Osteocyte (in vitro differentiated cells): Measurements from ENCODE around the gene PIGO. TPM values are rescaled to one million over a fixed set of nuclear protein-coding genes. Genes with fewer than 3 reads are reported as not detected.

Experiments used
- DNase-seq: peaks from one replicate; pipeline ENCODE4 v3.0.0; 2021; ENCODE audit warnings: mixed read lengths; ENCODE audit not compliant: unreplicated experiment; ENCODE audit errors: extremely low spot score
- H3K27ac Mint-ChIP-seq: one replicate; pipeline ENCODE4 v1.8.0; 2021; ENCODE audit warnings: mild to moderate bottlenecking, mixed read lengths; ENCODE audit not compliant: unreplicated experiment
- H3K27me3 Mint-ChIP-seq: one replicate; pipeline ENCODE4 v1.8.0; 2021; ENCODE audit warnings: mixed read lengths; ENCODE audit not compliant: unreplicated experiment
- H3K36me3 Mint-ChIP-seq: one replicate; pipeline ENCODE4 v1.8.0; 2021; ENCODE audit warnings: mixed read lengths; ENCODE audit not compliant: unreplicated experiment
- H3K4me1 Mint-ChIP-seq: one replicate; pipeline ENCODE4 v1.8.0; 2021; ENCODE audit warnings: mixed read lengths; ENCODE audit not compliant: unreplicated experiment
- H3K4me3 Mint-ChIP-seq: one replicate; pipeline ENCODE4 v1.8.0; 2021; ENCODE audit warnings: mild to moderate bottlenecking, moderate library complexity, mixed read lengths; ENCODE audit not compliant: unreplicated experiment
- H3K9me3 Mint-ChIP-seq: one replicate; pipeline ENCODE4 v1.8.0; 2021; ENCODE audit warnings: mixed read lengths; ENCODE audit not compliant: unreplicated experiment
- total RNA-seq: library from RNA; stranded (reverse); gene quantifications from 2 replicates; pipeline ENCODE4 v1.2.1, GENCODE V29; 2021
- TF ChIP-seq, protein P1 (sequence below): fragments of 200-600 bp; sonication (generic); IDR thresholded peaks from 2 replicates; pipeline ENCODE4 v1.5.0; 2021; ENCODE audit warnings: antibody characterized with exemption, mild to moderate bottlenecking, moderate library complexity

Gene PIGO
- total RNA-seq, 1 donor from 2014 or later = 33.9 TPM

- Mint-ChIP-seq H3K27me3 (no peaks in the 10 kb centered on the region), H3K4me1 (peaks cover 47% of the 10 kb centered on the region), H3K9me3 (no peaks in the 10 kb centered on the region), H3K4me3 (peak overlapping the region; percentile 84), H3K36me3 (peaks cover 14% of the 10 kb centered on the region), H3K27ac (peak overlapping the region; percentile 91)
- no peak for DNase-seq
- TF ChIP-seq, protein P1, sequence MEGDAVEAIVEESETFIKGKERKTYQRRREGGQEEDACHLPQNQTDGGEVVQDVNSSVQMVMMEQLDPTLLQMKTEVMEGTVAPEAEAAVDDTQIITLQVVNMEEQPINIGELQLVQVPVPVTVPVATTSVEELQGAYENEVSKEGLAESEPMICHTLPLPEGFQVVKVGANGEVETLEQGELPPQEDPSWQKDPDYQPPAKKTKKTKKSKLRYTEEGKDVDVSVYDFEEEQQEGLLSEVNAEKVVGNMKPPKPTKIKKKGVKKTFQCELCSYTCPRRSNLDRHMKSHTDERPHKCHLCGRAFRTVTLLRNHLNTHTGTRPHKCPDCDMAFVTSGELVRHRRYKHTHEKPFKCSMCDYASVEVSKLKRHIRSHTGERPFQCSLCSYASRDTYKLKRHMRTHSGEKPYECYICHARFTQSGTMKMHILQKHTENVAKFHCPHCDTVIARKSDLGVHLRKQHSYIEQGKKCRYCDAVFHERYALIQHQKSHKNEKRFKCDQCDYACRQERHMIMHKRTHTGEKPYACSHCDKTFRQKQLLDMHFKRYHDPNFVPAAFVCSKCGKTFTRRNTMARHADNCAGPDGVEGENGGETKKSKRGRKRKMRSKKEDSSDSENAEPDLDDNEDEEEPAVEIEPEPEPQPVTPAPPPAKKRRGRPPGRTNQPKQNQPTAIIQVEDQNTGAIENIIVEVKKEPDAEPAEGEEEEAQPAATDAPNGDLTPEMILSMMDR = no peak
Measured at GRCh38 chr9:35110327-35110761, 14.0 kb upstream of the PIGO start.

DNA sequence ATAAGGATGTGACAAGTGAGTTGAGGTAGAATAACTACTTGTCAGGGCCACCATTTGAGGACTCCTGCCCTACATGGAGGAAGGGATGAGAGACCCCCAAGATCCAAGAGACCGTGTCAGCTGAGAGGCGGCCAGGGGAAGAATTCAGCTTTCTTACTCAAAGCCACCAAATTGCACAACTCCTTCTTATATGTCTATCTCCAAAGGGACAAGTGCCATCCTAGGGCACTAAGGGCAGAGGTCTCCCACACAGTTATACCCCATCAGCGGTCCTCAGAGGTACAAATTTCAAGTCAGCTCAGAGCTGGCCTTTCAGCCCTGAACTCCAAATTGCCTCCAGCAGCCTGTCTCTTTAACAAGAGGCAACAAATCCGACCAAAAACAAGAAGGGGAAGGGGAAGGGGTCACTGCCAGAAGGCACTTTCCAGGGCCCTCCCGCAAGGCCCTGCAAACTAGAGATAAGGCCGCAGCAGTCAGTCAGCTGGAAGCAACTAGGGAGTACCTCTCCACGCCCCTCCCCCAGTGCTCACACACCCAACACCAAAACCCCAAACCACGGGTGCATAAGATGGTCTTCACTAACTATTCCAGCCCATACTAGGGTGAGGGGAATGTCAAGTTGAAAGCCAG lies 12.7 kb upstream of the PIGO start:
- no peak for DNase-seq
- Mint-ChIP-seq H3K36me3 (peaks cover 21% of the 10 kb centered on the region), H3K27ac (peak overlapping the region; percentile 91), H3K9me3 (no peaks in the 10 kb centered on the region), H3K4me1 (peaks cover 42% of the 10 kb centered on the region), H3K27me3 (no peaks in the 10 kb centered on the region), H3K4me3 (no peak overlapping the region)
- TF ChIP-seq, protein P1 = no peak

DNA sequence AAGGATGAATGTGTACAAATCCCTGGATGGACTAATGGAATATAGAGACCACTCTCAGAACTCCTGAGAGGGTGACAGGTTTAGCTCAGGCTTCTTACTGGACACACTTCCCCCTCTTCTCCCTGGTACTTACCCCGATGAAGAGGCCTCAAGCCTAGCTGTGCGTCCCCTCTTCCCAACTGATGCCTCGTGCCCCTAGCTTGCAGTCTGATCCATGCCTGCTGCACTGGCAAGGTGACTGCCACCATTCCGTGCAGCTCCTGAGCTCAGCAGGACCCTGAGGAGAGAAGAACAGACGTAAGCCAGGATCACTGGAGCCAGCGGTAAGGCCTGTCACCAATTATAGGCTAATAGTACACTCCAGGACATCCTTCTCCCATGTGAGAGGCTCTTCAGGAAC lies 12.1 kb upstream of the PIGO start:
- Mint-ChIP-seq H3K36me3 (peaks cover 22% of the 10 kb centered on the region), H3K9me3 (no peaks in the 10 kb centered on the region), H3K4me3 (no peak overlapping the region), H3K27ac (no peak overlapping the region), H3K27me3 (no peaks in the 10 kb centered on the region), H3K4me1 (peaks cover 42% of the 10 kb centered on the region)
- DNase-seq = no peak
- TF ChIP-seq, protein P1 = no peak

GRCh38 chr9:35107297-35108290 lies 11.2 kb upstream of the PIGO start:
- TF ChIP-seq, protein P1 = no peak
- DNase-seq = no peak

DNA sequence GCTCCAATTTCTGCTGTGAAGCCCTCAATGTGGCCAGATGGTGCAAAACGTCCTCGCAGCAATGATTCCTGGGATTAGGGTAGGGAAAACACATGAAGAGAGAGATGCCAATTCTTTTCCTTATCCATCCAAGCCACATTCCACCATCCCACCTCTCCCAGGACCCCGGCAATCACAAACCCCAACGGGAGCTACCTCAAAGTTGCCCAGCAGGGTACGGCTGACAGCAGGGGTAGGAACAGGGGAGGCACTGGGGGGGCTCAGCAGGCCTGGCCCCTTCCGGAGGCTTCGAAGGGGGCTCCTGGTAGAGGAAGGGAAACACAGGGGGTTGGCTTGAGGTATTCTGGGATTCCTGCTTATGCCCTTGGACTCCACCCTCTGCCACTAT lies 9.9 kb upstream of the PIGO start:
- Mint-ChIP-seq H3K9me3 (no peaks in the 10 kb centered on the region), H3K4me1 (peaks cover 38% of the 10 kb centered on the region), H3K36me3 (peaks cover 22% of the 10 kb centered on the region), H3K4me3 (no peak overlapping the region), H3K27ac (peak overlapping the region; percentile 23), H3K27me3 (no peaks in the 10 kb centered on the region)
- TF ChIP-seq, protein P1 = no peak
- DNase-seq = no peak

More at GRCh38 chr9:35107297-35108290, 11.2 kb upstream of the PIGO start:
- no peaks in the 10 kb centered on the region for H3K9me3 Mint-ChIP-seq
- peaks cover 43% of the 10 kb centered on the region for H3K4me1 Mint-ChIP-seq
- H3K36me3 Mint-ChIP-seq = peaks cover 22% of the 10 kb centered on the region
- no peaks in the 10 kb centered on the region for H3K27me3 Mint-ChIP-seq
- H3K27ac Mint-ChIP-seq = no peak overlapping the region
- no peak overlapping the region for H3K4me3 Mint-ChIP-seq
